Bronchial epithelial cell (primary cell): Measurements from ENCODE around the gene TBC1D3H. TPM values are rescaled to one million over a fixed set of nuclear protein-coding genes. Genes with fewer than 3 reads are reported as not detected.
"Not testable (repeated sequence)": the region's sequence is repeated elsewhere in the genome, so short reads cannot be mapped to it uniquely, and the experiment has no call there.

Experiments
- DNase-seq: peaks from one replicate; pipeline ENCODE4 v3.0.0-alpha.2; 2010; ENCODE audit warnings: low read depth
- FAIRE-seq: peaks from 2 replicates; lab custom pipeline; 2011; peaks lifted over from hg19 to GRCh38; lab: Jason Lieb, UNC
- H3K27me3 ChIP-seq: 2 replicates; pipeline ENCODE4 v1.5.1; 2011; ENCODE audit warnings: low read length; ENCODE audit not compliant: control insufficient read depth, insufficient read depth
- H3K36me3 ChIP-seq: 2 replicates; pipeline ENCODE4 v1.5.1; 2011; ENCODE audit warnings: low read length; ENCODE audit not compliant: control insufficient read depth, insufficient read depth
- H3K4me3 ChIP-seq: 2 replicates; pipeline ENCODE4 v1.5.1; 2011; ENCODE audit warnings: mild to moderate bottlenecking, low read depth, low read length, control low read depth
- total RNA-seq: library from RNA; depleted of rRNA; stranded (reverse); fragments of >200 nt; gene quantifications from 2 replicates; pipeline ENCODE4 v1.2.1, GENCODE V29; 2014

Gene TBC1D3H
- not detected in 2 replicates for total RNA-seq

GRCh38 chr17:36388385-36389245, at the start of gene TBC1D3H:
TBC1D3H (minus strand) TSS chr17:36388435; CDS start chr17:36386895, 1,540 bp downstream.
- not testable (repeated sequence) for FAIRE-seq, H3K4me3 ChIP-seq, H3K36me3 ChIP-seq, H3K27me3 ChIP-seq
- DNase-seq, result peak; percentile 0

DNA sequence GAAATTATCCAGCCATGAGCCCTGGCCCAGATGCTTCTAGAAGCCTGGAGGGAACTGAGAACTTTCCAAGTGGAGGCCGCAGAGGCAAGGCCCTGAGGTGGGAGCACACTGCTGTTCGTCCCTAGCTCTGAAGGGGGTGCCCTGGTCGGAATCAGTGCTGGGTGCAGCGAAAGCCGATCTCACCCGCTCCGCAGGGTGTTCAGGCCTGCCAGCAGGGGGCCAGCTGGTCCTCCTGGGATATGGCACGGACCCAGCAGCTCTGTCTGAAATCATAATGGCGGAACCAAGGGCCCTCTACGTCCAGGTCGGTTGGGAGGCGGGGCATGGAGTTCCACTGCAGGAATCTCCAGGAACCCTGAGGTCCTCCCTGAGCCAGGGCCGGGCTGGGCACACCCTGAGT, 40.7 kb upstream of the TBC1D3H start:
- not testable (repeated sequence) for DNase-seq, FAIRE-seq, H3K36me3 ChIP-seq, H3K4me3 ChIP-seq, H3K27me3 ChIP-seq

GRCh38 chr17:36415180-36415941, 27.1 kb upstream of the TBC1D3H start:
- not testable (repeated sequence) for H3K36me3 ChIP-seq, H3K27me3 ChIP-seq, DNase-seq, FAIRE-seq, H3K4me3 ChIP-seq

DNA sequence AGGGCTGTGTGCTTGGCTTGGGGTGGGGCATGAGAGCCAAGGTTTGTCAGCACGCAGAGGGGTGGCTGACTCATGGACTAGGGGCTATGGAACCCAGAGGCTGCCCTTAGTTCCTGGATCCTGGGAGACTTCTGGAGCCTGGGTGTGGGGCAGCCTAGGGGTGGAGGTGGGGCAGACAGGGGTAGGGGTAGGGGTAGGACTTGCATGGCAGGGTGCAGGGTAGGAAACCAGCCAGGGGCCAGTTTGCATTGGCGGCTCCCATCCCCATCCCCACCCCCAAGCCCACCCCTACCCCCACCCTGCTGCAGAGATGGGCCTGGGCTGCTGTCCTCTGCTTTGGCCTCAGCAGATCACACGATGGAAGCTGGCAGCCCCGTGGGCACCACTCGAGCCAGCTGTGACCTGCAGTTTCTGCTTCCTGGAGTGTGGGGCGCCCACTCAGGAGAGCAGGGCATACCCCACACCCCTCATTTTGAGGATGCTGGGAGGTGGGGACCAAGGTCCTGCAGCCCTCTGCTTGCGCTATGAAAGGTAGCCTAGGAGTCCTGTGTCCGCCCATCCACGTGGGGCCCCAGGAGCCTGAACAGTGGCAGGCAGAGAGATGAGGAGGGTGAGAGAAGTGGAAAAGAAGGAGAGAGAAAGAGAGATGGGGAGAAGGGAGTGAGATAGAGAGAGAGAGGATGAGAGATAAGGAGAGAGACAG, 2.9 kb upstream of the TBC1D3H start:
- not testable (repeated sequence) for H3K27me3 ChIP-seq, H3K4me3 ChIP-seq, FAIRE-seq, DNase-seq, H3K36me3 ChIP-seq

DNA sequence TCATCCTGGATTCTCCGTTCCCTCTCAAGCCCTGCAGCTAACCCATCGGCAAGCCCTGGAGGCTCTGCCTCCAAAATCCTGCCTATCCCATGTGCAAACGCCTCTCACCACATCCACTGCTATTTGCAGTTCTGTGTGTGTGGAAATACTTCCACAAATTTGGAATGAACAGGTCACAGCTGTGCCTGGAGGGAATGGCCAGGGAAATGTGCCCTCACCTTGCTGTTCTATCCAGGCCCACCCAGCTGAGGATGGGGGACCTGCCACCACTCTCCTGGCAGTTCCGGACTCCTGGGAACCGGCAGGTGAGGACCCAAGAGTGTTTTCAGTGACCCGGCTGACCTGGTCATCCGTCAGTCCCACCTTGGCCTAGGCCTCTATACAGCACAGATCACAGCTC, 12.3 kb downstream of the TBC1D3H start:
- H3K36me3 ChIP-seq, FAIRE-seq, DNase-seq, H3K4me3 ChIP-seq, H3K27me3 ChIP-seq: not testable (repeated sequence)

DNA sequence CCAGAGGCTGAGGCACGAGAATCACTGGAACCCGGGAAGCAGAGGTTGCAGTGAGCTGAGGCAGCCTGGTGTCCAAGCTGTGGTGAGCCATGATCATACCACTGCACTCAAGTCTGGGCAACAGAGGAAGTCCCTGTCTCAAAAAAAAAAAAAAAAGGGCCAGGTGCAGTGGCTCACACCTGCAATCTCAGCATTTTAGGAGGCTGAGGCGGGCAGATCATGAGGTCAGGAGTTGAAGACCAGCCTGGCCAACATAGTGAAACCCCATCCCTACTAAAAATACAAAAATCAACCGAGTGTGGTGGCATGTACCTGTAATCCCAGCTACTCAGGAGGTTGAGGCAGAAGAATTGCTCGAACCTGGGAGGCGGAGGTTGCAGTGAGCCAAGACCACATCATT, 25.7 kb downstream of the TBC1D3H start:
- not testable (repeated sequence) for DNase-seq

More for the DNA sequence above, 25.7 kb downstream of the TBC1D3H start:
- FAIRE-seq, H3K4me3 ChIP-seq, H3K36me3 ChIP-seq, H3K27me3 ChIP-seq: not testable (repeated sequence)

Other genes starting within 250 kb of the TBC1D3H start
- gene TBC1D3B, start 211.8 kb downstream of the TBC1D3H start, total RNA-seq, result 0.79 and 3.1 TPM in 2 replicates
- gene CCL3L1, start 191.7 kb downstream of the TBC1D3H start, total RNA-seq, result not detected in 2 replicates
- gene CCL4L2, start 177.4 kb downstream of the TBC1D3H start, total RNA-seq, result not detected in 2 replicates
- gene TBC1D3I, start 123.9 kb downstream of the TBC1D3H start, total RNA-seq, result 0.13 TPM in 1 of 2 replicates, not detected in the other
- not detected in 2 replicates for gene TBC1D3G, start 64.6 kb downstream of the TBC1D3H start, total RNA-seq
- 30.6 and 33.7 TPM in 2 replicates for gene ZNHIT3, start 98.2 kb upstream of the TBC1D3H start, total RNA-seq
- gene MYO19, start 146.4 kb upstream of the TBC1D3H start, total RNA-seq, result 73.5 TPM in 2 replicates
- gene PIGW, start 146.6 kb upstream of the TBC1D3H start, total RNA-seq, result 7.2 and 9.2 TPM in 2 replicates
- 92.6 and 94.3 TPM in 2 replicates for gene GGNBP2, start 156.5 kb upstream of the TBC1D3H start, total RNA-seq
- gene DHRS11, start 203.4 kb upstream of the TBC1D3H start, total RNA-seq, result 7.9 and 14.8 TPM in 2 replicates
- 3.2 and 6.1 TPM in 2 replicates for gene MRM1, start 213.1 kb upstream of the TBC1D3H start, total RNA-seq